ENCODE data around the gene ZNF79. TPM values are rescaled to one million over a fixed set of nuclear protein-coding genes. Genes with fewer than 3 reads are reported as not detected.

The ZNF79 gene
- total and polyA plus RNA-seq, 7 experiments from 2014 or later: 4.8 to 17.8 (median 10.8) TPM

DNA sequence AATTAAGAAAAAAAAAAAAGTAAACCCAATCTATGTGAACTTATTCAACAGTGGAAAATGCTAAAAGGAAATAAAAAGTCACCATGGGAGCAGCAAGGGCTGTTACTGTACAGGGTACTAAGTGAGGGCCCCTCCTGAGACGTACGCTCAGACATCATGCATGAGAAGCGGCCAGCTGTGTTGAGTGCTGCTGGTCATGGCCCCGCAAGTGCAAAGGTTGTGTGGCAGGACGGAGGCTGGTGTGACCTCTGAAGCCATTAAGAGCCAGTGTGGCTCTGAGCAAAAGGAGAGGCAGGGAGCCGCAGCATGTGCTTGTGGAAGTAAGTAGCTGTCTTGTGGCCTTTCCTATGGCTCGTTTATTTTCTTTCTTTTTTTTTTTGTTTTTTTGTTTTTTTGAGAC lies 3.1 kb upstream of the ZNF79 start:
- H3K27me3 ChIP-seq (ENCODE audit: control insufficient read depth in 2 of 2, insufficient read depth in 2 of 2, low read length in 2 of 2): no peaks in the 10 kb centered on the region
- DNase-seq (no peak), ATAC-seq (no peak)
- ChIA-PET CTCF (interaction anchor here (0.7 kb wide), 1 partner anchor 30 kb away, joined by 3 read pairs; the partner anchor contains the start of gene RPL12), POLR2A (interaction anchor here (0.6 kb wide), 1 partner anchor 890 kb away, joined by 5 read pairs; no protein-coding TSS in a partner anchor)
- H3K4me3 Mint-ChIP-seq: no peak overlapping the region
- H3K9me3 ChIP-seq (ENCODE audit: control insufficient read depth in 2 of 3, low read length in 3 of 3): no peaks in the 10 kb centered on the region
- H3K27ac ChIP-seq (ENCODE audit: low read depth, low read length): no peak overlapping the region
- H3K36me3 ChIP-seq (ENCODE audit: control insufficient read depth in 2 of 3, insufficient read depth in 3 of 3, low read length in 3 of 3): peaks cover 0 to 4% (median 0%) of the 10 kb centered on the region in 3 experiments
- H3K27me3 Mint-ChIP-seq: peaks cover 4 to 5% (median 4%) of the 10 kb centered on the region in 5 donors
- no peak overlapping the region for H3K4me3 ChIP-seq (ENCODE audit: low read length)
- no peaks in the 10 kb centered on the region for H3K9me3 Mint-ChIP-seq
- peaks cover 7 to 25% of the 10 kb centered on the region in 2 donors for H3K4me1 ChIP-seq (ENCODE audit: control insufficient read depth in 2 of 2, insufficient read depth in 2 of 2, low read length in 2 of 2)
- intact Hi-C loops (cut with micrococcal nuclease): no loop called here
- H3K4me1 Mint-ChIP-seq: peaks cover 27 to 40% (median 33%) of the 10 kb centered on the region in 7 donors
- no peak overlapping the region for H3K27ac Mint-ChIP-seq
- no peaks in the 10 kb centered on the region for H3K36me3 Mint-ChIP-seq

DNA sequence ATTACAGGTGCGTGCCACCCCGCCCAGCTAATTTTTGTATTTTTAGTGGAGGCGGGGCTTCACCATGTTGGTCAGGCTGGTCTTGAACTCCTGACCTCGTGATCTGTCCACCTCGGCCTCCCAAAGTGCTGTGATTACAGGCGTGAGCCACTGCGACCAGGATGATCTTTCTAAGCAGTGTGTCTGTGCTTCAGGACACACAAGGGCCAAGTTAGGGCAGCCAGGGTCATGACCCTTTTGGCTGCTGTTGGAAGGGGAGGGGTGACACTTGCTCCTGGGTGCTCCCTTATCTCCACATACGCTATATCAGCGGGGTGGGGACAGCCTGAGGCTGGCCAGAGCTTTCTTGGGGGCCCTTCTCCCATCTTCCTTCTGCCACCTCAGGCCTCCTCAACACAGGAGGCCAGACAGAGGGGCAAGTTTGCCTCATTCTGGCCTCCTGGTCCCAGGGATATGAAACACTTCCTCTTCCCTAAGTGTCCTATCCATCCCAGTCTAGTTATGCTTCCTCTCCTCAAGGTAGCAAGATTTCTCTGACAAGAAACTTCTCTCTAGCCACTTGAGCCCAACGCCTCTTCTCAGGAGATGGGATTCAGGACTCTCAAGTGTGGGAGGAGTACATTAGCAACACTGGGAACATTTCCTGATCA lies 1.9 kb upstream of the ZNF79 start:
- no peak for DNase-seq
- Histone ChIP-seq H3K9me3 (ENCODE audit: control insufficient read depth in 2 of 3, low read length in 3 of 3) (no peaks in the 10 kb centered on the region), H3K27ac (ENCODE audit: low read depth, low read length) (no peak overlapping the region), H3K27me3 (ENCODE audit: control insufficient read depth in 2 of 2, insufficient read depth in 2 of 2, low read length in 2 of 2) (no peaks in the 10 kb centered on the region), H3K36me3 (ENCODE audit: control insufficient read depth in 2 of 3, insufficient read depth in 3 of 3, low read length in 3 of 3) (peaks cover 0 to 4% (median 0%) of the 10 kb centered on the region in 3 experiments), H3K4me1 (ENCODE audit: control insufficient read depth in 2 of 2, insufficient read depth in 2 of 2, low read length in 2 of 2) (peaks cover 12 to 27% of the 10 kb centered on the region in 2 donors), H3K4me3 (ENCODE audit: low read length) (no peak overlapping the region)
- no peak overlapping the region for H3K27ac Mint-ChIP-seq
- no peaks in the 10 kb centered on the region for H3K9me3 Mint-ChIP-seq
- no peaks in the 10 kb centered on the region for H3K27me3 Mint-ChIP-seq
- intact Hi-C loops (cut with micrococcal nuclease): no loop called here
- ChIA-PET CTCF (interaction anchor here (0.7 kb wide), 1 partner anchor 236 kb away, joined by 3 read pairs; no protein-coding TSS in a partner anchor), POLR2A (interaction anchor here (3.0 kb wide), 1 partner anchor 28 kb away, joined by 28 read pairs; the partner anchor contains the start of genes LRSAM1 and RPL12)
- ATAC-seq: no peak
- peaks cover 32 to 50% (median 40%) of the 10 kb centered on the region in 7 donors for H3K4me1 Mint-ChIP-seq
- peaks cover 0 to 6% (median 5%) of the 10 kb centered on the region in 5 donors for H3K36me3 Mint-ChIP-seq
- peak overlapping the region in 2 of 10 donors; percentile 93 to 98 for H3K4me3 Mint-ChIP-seq

DNA sequence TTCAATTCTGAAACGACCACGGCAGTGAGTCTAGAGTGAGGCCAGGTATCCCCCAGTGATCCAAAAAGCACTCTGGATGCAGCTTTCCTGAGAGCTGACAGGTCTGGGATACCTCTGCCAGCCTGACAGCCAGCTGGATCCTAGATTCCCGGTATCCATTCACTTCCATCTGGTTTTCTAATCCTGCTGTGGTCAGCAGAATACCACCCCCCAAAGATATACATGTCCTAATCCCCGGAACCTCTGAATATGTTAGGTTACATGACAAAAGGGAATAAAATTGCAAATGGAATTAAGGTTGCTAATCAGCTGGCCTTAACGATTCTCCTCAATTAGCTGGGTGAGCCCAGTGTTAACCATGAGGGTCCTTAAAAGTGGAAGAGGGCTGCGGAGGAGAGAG lies 1.4 kb upstream of the ZNF79 start:
- CTCF ChIA-PET: no interaction called here
- no peaks in the 10 kb centered on the region for H3K27me3 ChIP-seq (ENCODE audit: control insufficient read depth in 2 of 2, insufficient read depth in 2 of 2, low read length in 2 of 2)
- POLR2A ChIA-PET: interaction anchor here (1.3 to 3.0 kb wide), 2 partner anchors 26 to 28 kb away, joined by 3 to 28 read pairs; partner anchors contain the start of genes LRSAM1 and RPL12
- peaks cover 12 to 27% of the 10 kb centered on the region in 2 donors for H3K4me1 ChIP-seq (ENCODE audit: control insufficient read depth in 2 of 2, insufficient read depth in 2 of 2, low read length in 2 of 2)
- H3K9me3 Mint-ChIP-seq: no peaks in the 10 kb centered on the region
- H3K27ac Mint-ChIP-seq: peak overlapping the region in 1 of 9 donors; percentile 95
- no peaks in the 10 kb centered on the region for H3K27me3 Mint-ChIP-seq
- H3K9me3 ChIP-seq (ENCODE audit: control insufficient read depth in 2 of 3, low read length in 3 of 3): no peaks in the 10 kb centered on the region
- peak overlapping the region; percentile 7 to 99 (median 98) for H3K4me3 Mint-ChIP-seq
- intact Hi-C loops (cut with micrococcal nuclease): no loop called here
- no peak for ATAC-seq
- no peak overlapping the region for H3K27ac ChIP-seq (ENCODE audit: low read depth, low read length)
- H3K36me3 ChIP-seq (ENCODE audit: control insufficient read depth in 2 of 3, insufficient read depth in 3 of 3, low read length in 3 of 3): peaks cover 0 to 4% (median 0%) of the 10 kb centered on the region in 3 experiments
- DNase-seq: no peak
- H3K4me3 ChIP-seq (ENCODE audit: low read length): no peak overlapping the region
- H3K36me3 Mint-ChIP-seq: peaks cover 0 to 7% (median 5%) of the 10 kb centered on the region in 5 donors
- peaks cover 37 to 50% (median 43%) of the 10 kb centered on the region in 7 donors for H3K4me1 Mint-ChIP-seq

DNA sequence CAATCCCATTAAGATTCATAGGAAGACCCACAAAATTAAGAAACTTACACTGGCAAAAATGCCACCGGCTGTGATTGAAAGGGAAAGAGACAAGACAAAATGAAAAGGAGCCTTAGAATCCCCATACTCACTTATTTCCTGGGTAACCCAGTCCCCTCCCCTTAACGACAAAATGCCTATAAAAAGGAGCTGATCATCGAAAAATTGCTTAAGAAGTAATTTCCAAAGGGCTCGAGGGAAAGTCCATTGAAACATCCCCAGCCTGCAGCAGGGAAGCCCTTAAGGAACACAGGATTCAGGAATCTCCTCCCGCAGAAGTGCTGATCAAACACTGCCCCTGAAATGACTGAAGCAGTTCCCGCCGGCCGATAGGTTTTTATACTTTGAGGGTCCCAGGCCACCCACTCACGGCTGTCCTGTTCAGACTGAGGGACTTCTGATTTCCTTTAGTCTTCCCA lies 677 bp upstream of the ZNF79 start:
- H3K27ac ChIP-seq (ENCODE audit: low read depth, low read length): peak overlapping the region; percentile 83
- Mint-ChIP-seq H3K4me3 (peak overlapping the region; percentile 93 to 99 (median 98)), H3K9me3 (no peaks in the 10 kb centered on the region), H3K27ac (peak overlapping the region; percentile 91 to 96 (median 94)), H3K27me3 (no peaks in the 10 kb centered on the region), H3K4me1 (peaks cover 39 to 54% (median 50%) of the 10 kb centered on the region in 7 donors), H3K36me3 (peaks cover 0 to 10% (median 5%) of the 10 kb centered on the region in 5 donors)
- H3K9me3 ChIP-seq (ENCODE audit: control insufficient read depth in 2 of 3, low read length in 3 of 3): no peaks in the 10 kb centered on the region
- DNase-seq (no peak), ATAC-seq (no peak)
- intact Hi-C loops (cut with micrococcal nuclease): no loop called here
- ChIA-PET CTCF (interaction anchor here (1.1 to 1.3 kb wide), 2 partner anchors 8 to 210 kb away, joined by 3 to 6 read pairs; no protein-coding TSS in a partner anchor), POLR2A (interaction anchor here (0.8 to 3.0 kb wide), 4 partner anchors 21 to 35 kb away, joined by 3 to 28 read pairs (median 4); partner anchors contain the start of genes LRSAM1 and RPL12)
- no peaks in the 10 kb centered on the region for H3K27me3 ChIP-seq (ENCODE audit: control insufficient read depth in 2 of 2, insufficient read depth in 2 of 2, low read length in 2 of 2)
- peak overlapping the region; percentile 96 for H3K4me3 ChIP-seq (ENCODE audit: low read length)
- peaks cover 0 to 6% (median 0%) of the 10 kb centered on the region in 3 experiments for H3K36me3 ChIP-seq (ENCODE audit: control insufficient read depth in 2 of 3, insufficient read depth in 3 of 3, low read length in 3 of 3)
- peaks cover 12 to 27% of the 10 kb centered on the region in 2 donors for H3K4me1 ChIP-seq (ENCODE audit: control insufficient read depth in 2 of 2, insufficient read depth in 2 of 2, low read length in 2 of 2)

DNA sequence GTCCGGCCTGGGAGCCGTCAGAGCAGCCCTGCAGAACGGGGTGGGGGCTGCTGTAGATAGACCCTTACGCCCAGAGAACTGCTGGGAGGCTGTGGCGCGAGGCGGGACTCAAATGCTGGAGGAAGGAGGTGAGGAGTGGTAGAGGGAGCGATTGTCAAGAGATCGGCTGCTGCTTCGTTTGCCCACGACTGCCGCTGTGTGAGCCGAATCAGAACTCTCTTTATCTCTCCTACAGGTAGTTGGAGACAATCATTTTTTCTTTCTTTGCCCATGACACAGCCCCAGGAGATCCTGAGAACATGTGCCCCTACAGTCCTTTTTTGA lies 456 bp downstream of the ZNF79 start:
- peak; percentile 58 for ATAC-seq
- Histone ChIP-seq H3K36me3 (ENCODE audit: control insufficient read depth in 2 of 3, insufficient read depth in 3 of 3, low read length in 3 of 3) (peaks cover 0 to 12% (median 0%) of the 10 kb centered on the region in 3 experiments), H3K4me3 (ENCODE audit: low read length) (peak overlapping the region; percentile 96), H3K4me1 (ENCODE audit: control insufficient read depth in 2 of 2, insufficient read depth in 2 of 2, low read length in 2 of 2) (peaks cover 12 to 27% of the 10 kb centered on the region in 2 donors), H3K27ac (ENCODE audit: low read depth, low read length) (peak overlapping the region; percentile 83), H3K27me3 (ENCODE audit: control insufficient read depth in 2 of 2, insufficient read depth in 2 of 2, low read length in 2 of 2) (no peaks in the 10 kb centered on the region), H3K9me3 (ENCODE audit: control insufficient read depth in 2 of 3, low read length in 3 of 3) (no peaks in the 10 kb centered on the region)
- ChIA-PET CTCF (interaction anchor here (1.1 to 1.3 kb wide), 2 partner anchors 9 to 211 kb away, joined by 3 to 6 read pairs; no protein-coding TSS in a partner anchor), POLR2A (interaction anchor here (0.8 to 3.0 kb wide), 5 partner anchors 22 to 203 kb away, joined by 3 to 28 read pairs (median 4); partner anchors contain the start of genes LRSAM1 and RPL12)
- H3K36me3 Mint-ChIP-seq: peaks cover 0 to 14% (median 5%) of the 10 kb centered on the region in 5 donors
- no peaks in the 10 kb centered on the region for H3K27me3 Mint-ChIP-seq
- DNase-seq: peak in 4 of 9 donors; percentile 26 to 57 (median 48)
- peak overlapping the region; percentile 93 to 99 (median 98) for H3K4me3 Mint-ChIP-seq
- H3K9me3 Mint-ChIP-seq: no peaks in the 10 kb centered on the region
- peaks cover 39 to 54% (median 50%) of the 10 kb centered on the region in 7 donors for H3K4me1 Mint-ChIP-seq
- H3K27ac Mint-ChIP-seq: peak overlapping the region; percentile 91 to 96 (median 94)
- intact Hi-C loops (cut with micrococcal nuclease): loop anchor here (1.0 to 2.0 kb wide), 11 partner anchors 26 to 620 kb away; partner anchors contain the start of genes LRSAM1 (in 2 of the 2), RPL12 (in 2 of the 2), PTRH1 (in 1 of the 2) and RALGPS1 (in 1 of the 2)

DNA sequence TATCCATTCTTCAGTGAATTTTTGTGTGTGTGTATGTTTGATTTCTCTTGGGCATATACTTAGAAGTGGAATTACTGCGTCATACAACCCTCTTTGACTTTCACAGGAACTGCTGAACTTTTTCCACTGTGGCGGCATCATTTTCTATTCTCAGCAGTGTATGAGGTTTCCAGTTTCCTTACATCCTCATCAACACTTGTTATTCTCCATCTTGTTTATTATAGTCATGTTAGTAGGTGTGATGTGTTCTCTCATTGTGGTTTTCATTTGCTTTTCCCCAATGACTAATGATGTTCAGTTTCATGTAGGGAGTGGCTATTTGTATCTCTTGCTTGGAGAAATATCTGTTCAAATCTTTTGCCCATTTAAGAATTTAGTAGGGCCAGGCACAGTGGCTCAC lies 2.6 kb downstream of the ZNF79 start:
- H3K27me3 ChIP-seq (ENCODE audit: control insufficient read depth in 2 of 2, insufficient read depth in 2 of 2, low read length in 2 of 2): no peaks in the 10 kb centered on the region
- H3K27ac ChIP-seq (ENCODE audit: low read depth, low read length): no peak overlapping the region
- DNase-seq (no peak), ATAC-seq (no peak)
- no peak overlapping the region for H3K4me3 ChIP-seq (ENCODE audit: low read length)
- ChIA-PET CTCF (no interaction called here), POLR2A (interaction anchor here (1.9 kb wide), 1 partner anchor 24 kb away, joined by 7 read pairs; the partner anchor contains the start of genes LRSAM1 and RPL12)
- Mint-ChIP-seq H3K27ac (peak overlapping the region in 1 of 9 donors; percentile 96), H3K9me3 (no peaks in the 10 kb centered on the region), H3K36me3 (peaks cover 5 to 29% (median 19%) of the 10 kb centered on the region in 5 donors), H3K4me1 (peaks cover 39 to 60% (median 50%) of the 10 kb centered on the region in 7 donors), H3K4me3 (peak overlapping the region in 9 of 10 donors; percentile 3 to 99 (median 63)), H3K27me3 (no peaks in the 10 kb centered on the region)
- intact Hi-C loops (cut with micrococcal nuclease): no loop called here
- peaks cover 0 to 31% (median 3%) of the 10 kb centered on the region in 3 experiments for H3K36me3 ChIP-seq (ENCODE audit: control insufficient read depth in 2 of 3, insufficient read depth in 3 of 3, low read length in 3 of 3)
- H3K4me1 ChIP-seq (ENCODE audit: control insufficient read depth in 2 of 2, insufficient read depth in 2 of 2, low read length in 2 of 2): peaks cover 12 to 27% of the 10 kb centered on the region in 2 donors
- H3K9me3 ChIP-seq (ENCODE audit: control insufficient read depth in 2 of 3, low read length in 3 of 3): no peaks in the 10 kb centered on the region
